ENCODE results near the gene SLC9A9.

The SLC9A9 gene

DNA sequence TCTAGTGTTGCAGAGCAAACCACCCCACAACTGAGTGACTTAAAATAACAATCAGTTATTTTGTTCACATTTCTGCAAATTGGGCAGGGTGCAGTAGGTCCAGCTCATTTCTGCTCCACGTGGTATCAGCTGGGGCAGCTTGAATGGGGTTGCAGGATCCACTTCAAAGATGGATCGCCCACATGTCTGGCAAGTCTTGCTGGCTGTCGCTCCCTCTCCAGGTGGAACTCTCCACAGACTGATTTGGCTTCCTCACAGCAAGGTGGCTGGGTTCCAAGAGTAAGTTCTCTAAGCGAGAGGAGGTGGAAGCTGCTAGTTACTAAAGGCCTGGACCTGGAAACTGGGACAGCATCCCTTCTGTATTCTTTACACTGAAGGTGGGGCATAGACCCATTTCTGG is 213.3 kb downstream of the SLC9A9 start:
- DNase-seq, result no peak

DNA sequence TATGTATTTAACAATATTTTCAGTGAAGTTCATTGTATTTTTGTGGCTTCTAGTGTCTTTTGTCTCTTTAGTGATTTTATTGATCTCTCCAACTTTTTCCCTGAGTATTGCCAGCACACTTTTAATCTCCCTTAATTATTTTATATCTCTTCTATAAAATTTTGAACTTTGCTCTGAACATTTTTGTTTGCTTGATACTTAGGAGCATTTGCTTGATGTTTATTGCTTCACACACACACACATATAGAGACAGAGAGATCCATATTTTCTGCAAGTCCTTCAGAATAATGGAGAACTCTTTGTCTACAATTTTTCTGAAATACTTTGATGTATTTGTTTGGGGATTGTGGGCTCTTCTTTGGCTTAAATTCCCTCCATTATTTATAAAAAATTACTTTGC is 213.8 kb downstream of the SLC9A9 start:
- no peak for DNase-seq

- no peak for DNase-seq
These were observed 214.5 kb downstream of the SLC9A9 start for GRCh38 chr3:143633816-143634215.

GRCh38 chr3:143629726-143630125 is 218.5 kb downstream of the SLC9A9 start:
- DNase-seq, result no peak

- DNase-seq, result no peak
These were observed 219.3 kb downstream of the SLC9A9 start for GRCh38 chr3:143628971-143629370.

DNA sequence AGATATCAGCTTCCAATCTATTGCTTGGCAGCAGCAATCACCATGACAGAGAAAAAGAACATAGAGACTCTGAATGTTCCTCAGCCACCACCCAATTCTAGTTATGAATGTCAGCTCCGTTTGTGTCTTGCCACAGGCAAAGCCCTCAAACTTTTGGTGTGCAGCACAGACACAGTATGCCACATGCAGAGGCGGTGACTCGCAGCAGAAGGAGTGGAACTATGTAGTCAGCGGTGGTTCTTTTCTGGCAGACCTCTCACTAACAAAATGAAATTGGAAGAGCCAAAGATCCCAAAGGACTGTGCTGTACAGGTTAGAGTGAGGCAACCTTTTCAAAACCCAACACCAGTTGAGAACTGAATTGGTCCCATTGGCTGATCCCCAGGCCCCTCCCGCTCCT is 220.9 kb downstream of the SLC9A9 start:
- DNase-seq, result no peak

DNA sequence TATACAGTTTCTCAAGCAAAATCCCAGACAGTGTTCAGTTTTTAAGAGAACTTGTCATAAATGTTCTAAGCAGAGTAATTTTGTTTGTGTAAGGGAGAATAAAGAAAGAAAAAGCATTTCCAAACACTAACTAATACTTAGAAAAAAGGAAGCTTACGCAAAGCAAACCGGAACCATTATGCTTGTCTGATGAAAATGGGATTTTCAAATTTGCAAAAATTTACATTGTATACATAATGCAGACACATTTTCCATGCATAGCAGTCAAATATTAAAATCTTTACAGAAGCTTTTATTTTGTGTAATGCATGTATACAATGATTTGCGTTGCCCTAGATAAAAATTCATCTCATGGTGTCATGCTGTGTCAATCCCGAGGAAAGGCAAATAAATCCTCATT is 229.0 kb downstream of the SLC9A9 start:
- no peak for DNase-seq

DNA sequence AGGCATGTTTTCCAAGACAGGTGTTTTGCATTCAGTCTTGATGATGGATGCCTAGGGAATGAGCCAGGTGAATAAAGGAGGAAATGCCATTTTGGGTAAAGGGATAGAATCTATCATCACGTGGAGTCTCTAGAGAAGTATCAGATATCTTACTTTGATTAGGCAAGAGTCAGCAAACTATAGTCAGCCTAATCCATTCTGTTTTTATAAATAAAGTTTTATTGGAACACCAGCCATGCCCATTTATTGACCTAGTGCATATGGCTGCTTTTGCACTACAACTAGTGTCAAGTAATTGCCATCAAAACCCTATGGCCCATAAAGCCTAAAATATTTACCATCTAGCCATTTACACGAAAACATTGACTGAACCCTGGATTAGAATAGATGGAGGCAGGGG is 231.2 kb downstream of the SLC9A9 start:
- DNase-seq, result no peak

GRCh38 chr3:143613226-143613625 is 235.0 kb downstream of the SLC9A9 start:
- DNase-seq, result no peak

GRCh38 chr3:143612541-143612940 is 235.7 kb downstream of the SLC9A9 start:
- DNase-seq, result no peak

- no peak for DNase-seq
These were observed 239.3 kb downstream of the SLC9A9 start for GRCh38 chr3:143608966-143609365.

GRCh38 chr3:143605233-143605950 is 242.9 kb downstream of the SLC9A9 start:
- DNase-seq, result no peak

DNA sequence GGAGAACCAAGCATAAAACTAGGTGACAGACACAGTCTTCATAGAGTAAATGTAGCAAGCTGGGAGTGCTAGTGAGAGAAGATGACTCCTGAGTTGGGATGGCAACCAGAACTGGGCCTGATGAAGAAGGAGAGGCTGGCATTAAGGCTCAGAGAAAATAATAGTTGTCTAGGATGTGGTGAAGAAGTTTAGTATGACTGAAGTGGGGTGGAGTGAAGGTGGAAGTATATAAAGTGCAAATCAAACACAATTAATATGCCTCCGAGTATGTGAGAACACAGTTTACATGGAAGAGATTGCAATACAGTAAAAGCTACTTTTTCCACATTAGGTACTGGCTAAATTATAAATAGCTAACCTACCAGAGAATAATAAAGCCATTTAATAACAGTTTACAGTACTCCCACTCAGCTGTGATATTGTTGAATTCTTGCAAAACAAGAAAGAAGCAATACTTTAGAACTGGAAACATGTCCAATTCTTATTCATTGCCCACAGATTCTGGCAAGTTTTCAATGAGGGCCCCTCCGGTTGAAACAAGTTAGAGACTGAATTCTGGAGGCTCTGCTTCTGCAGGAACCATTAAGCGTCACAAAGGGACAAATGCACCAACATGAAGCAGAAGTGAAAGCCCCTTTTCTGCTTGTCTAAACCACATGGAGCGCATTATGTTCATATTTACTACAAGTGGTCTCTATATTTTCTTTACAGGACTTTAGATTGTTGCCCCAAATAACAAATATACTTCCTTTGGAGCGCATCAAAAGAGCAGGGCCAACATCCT is 243.7 kb downstream of the SLC9A9 start:
- no peak for DNase-seq

- no peak for DNase-seq
These were observed 244.5 kb downstream of the SLC9A9 start for GRCh38 chr3:143603774-143604173.

DNA sequence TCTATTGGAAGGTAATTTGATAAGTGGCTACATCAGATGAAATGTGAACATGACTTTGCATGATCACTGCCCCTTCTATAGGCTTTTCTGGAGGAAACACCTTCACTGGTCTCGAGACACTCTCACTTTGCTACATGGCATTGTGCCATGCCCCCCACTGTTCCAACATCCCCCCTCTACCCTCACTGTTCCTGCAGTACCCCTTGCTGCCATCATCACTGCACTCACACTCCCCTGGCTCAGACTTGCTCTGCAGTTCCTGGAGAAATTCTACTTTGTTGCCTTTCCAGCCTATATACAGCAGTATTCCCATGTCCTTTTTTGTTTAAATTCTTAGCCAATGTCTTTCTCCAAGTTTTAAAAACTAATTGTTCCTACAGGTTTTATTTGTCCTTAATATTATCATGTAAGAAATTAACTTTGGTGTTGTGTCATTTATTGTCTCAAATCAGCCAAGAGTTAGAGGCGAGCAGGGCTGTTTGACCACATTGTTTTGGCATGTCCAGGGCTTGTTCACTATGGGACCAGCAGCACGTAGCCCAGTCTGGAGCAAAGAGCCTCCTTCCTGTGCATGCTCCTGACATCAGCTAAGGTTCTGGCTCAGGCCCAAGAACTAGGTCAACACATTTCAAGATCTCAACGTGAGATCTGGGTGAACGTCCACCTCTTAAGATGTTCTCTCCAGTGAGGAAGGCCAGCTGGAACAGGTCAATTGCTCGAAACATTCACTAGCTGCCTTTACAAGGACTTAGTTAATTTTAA is 246.4 kb downstream of the SLC9A9 start:
- no peak for DNase-seq

DNA sequence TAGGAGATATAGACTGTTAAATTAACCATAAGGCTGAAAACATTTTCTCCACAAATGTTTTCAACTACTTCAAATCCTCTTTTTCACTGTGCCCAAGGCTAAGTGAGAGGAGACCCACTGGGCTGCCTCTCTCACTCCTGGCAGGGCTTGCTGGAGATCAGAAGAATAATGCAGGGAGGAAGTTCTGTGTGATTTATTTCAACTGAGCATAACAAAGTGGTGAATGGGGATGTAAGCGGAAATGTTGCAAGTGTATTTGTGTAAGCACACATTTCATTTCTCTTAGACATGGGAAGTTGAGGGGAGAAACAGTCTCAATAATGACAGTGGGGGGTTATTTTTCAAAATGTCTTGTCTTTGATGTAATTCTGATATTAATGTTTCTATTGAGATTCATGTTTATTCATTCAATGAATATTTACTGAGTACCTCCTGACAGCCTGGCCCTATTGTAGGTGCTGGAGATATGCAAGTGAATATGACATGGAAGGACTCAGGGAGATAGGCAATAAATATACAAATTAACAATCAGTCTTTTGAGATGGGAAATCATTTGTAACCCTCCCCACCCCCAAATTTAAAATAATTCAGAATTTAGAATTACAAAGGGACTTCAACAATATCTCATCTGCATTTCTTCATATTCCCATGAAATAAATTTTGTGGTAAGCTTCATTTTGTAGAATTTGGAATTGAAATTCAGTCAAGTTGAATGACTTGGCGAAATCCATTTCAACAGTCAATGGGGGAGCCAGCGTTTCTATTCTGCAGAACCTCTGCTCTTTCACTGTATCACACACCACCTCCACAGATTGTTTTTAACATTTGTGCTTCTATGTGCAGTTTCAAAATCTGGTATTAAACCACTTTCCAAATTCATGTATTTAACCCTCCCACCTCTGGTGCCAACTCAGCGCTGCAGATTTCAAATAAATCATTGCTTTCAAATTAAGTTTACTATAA is 247.2 kb downstream of the SLC9A9 start:
- DNase-seq, result no peak

DNA sequence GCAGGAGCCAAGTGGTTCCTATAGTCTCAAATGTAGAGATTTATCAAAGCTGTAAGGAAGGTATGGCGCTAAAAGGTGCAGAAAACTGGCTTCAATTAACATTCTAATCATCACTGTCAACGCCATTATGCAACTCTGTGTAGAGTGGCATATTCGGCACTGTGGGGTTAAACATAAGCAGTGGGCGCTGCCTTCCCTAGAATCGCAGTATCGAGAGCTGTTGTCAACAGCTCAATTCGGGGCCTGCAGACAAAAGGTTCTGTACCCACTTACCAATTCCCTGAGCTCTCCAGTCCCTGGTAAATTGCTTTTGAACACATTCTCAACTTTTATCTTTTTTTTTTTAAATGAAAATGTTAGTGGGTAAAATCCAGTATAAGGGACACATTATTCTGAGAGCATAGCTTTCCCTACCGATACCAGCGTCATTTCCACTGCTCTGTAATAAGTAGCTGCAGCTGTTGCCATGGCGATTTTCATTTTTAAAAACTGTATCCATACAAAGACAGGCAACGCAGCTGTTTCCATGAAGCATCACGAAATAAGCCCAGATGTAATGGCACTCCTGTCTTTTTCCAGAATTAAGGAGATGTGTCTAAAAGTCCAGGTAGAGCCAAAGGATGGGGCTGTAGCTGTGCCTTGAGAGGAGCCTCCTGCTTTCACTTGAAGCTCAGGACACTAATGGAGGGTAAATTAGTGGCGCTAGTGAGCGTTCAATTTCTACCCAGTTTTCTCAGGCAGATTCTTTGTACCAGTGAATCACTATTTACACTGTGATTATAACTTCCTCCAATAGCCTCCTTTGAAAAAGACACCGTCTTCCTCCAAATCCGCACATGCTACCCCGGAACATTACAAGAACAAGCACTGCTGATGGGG is 250.3 kb downstream of the SLC9A9 start:
- no peak for DNase-seq

DNA sequence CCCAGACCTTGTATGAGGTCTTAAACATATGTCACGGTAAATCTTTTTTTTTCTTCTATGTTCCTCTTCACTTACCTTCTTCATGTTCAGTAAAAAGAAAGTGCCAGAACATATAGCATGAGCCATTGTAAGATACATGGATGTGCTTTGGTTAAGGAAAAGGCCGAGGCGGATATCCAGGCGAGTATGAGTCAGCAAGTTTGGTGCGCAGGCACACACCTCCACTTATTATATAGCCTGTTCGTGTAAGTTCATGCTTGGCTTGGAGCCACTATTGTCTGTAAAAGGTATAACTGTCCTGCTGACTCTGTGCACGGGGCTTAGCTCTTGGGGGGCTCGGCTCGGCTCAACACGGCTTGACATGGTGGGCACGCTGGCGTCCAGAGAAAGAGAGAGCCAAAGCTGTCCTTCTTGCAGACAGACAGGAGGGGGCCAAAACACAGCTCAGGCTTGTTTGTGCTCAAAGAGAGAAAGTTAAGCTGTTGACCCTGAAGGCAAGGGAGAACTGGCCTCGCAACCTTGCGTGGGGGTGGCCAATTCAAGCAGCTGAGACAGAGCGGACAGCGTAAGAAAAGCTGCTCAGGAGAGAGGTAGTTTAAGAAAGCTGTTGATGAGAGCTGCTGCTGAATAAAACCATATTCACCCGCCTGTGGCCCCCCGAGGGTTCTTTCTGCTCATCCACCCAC is 251.2 kb downstream of the SLC9A9 start:
- DNase-seq, result no peak

DNA sequence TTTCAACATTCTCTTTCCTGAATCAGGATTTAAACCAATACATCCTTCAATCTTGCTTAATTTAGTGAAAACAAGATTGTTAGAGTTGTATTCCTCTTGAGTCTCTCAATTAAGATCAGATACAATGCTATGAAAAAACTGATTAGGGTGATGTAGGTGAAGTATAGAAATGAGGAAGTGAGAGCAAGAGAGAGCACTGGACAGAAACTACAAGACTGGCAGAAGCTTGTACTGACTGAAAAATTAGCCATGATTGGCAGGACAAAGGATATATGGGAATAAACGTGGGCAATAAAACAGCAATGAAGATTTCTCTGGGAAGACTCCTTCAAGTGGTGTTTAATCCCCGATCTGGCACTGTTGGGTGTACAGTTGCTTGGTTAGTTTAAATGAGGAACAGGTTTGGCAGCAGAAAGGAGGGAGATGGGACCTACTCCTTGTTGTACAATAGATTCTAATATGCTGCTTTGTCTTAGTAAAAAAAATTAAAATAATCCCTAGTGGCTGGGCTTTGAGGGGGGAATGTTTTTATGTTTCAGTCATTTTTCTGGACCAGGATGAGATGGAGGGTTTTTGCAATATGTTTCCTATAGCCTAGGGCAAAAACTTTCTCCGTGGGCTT is 252.7 kb downstream of the SLC9A9 start:
- no peak for DNase-seq

- no peak for DNase-seq
These were observed 254.1 kb downstream of the SLC9A9 start for GRCh38 chr3:143594206-143594605.
